OCI-LY7 (cell line): Measurements from ENCODE around the gene KDELR1. TPM values are rescaled to one million over a fixed set of nuclear protein-coding genes. Genes with fewer than 3 reads are reported as not detected.

ENCODE experiments used
- BruUV-seq: library from RNA; stranded (reverse); fragments of 400-500 nt; replicated peaks from 2 replicates; lab custom pipeline; 2021; lab: Mats Ljungman, UMichigan
- CTCF ChIA-PET: fragments of 300-600 bp; sonication (Branson Sonifier 250); formaldehyde crosslinking; loops from one replicate; lab custom pipeline; 2022; ENCODE audit warnings: antibody characterized with exemption; ENCODE audit not compliant: unreplicated experiment; lab: Charles Lee
- POLR2A ChIA-PET: fragments of 300-600 bp; sonication (Branson Sonifier 250); formaldehyde crosslinking; loops from one replicate; lab custom pipeline; 2022; ENCODE audit warnings: antibody characterized with exemption; lab: Charles Lee
- DNase-seq: peaks from one replicate; pipeline ENCODE4 v3.0.0-alpha.2; 2015; ENCODE audit warnings: low spot score
- H2AFZ ChIP-seq: fragments of 200-600 bp; sonication (generic), shearing (Covaris generic); 2 replicates; pipeline ENCODE4 v1.6.1; 2014; ENCODE audit warnings: mild to moderate bottlenecking, antibody characterized with exemption, low read length, moderate library complexity
- H3K27ac ChIP-seq: fragments of 200-600 bp; sonication (generic); 2 replicates; pipeline ENCODE4 v1.5.1; 2014; ENCODE audit warnings: mixed run types, low read depth, mild to moderate bottlenecking, moderate library complexity, low read length, inconsistent platforms; ENCODE audit not compliant: poor library complexity, severe bottlenecking
- H3K36me3 ChIP-seq: fragments of 200-600 bp; sonication (generic); 2 replicates; pipeline ENCODE4 v1.6.1; 2014; ENCODE audit warnings: mild to moderate bottlenecking, antibody characterized with exemption, low read length, moderate library complexity, mixed read lengths; ENCODE audit not compliant: insufficient read depth
- H3K4me1 ChIP-seq: fragments of 200-600 bp; sonication (generic); 2 replicates; pipeline ENCODE4 v1.5.1; 2014; ENCODE audit warnings: mild to moderate bottlenecking, low read length; ENCODE audit not compliant: insufficient read depth, poor library complexity, severe bottlenecking
- H3K4me2 ChIP-seq: fragments of 200-600 bp; sonication (generic); 2 replicates; pipeline ENCODE4 v1.6.1; 2014; ENCODE audit warnings: mild to moderate bottlenecking, low read length
- H3K4me3 ChIP-seq: fragments of 200-600 bp; sonication (generic); 2 replicates; pipeline ENCODE4 v1.5.1; 2014; ENCODE audit warnings: mild to moderate bottlenecking, low read depth, low read length; ENCODE audit not compliant: poor library complexity, severe bottlenecking
- H3K79me2 ChIP-seq: fragments of 200-600 bp; sonication (generic); 2 replicates; pipeline ENCODE4 v1.6.1; 2016; ENCODE audit warnings: low read depth, mild to moderate bottlenecking, low read length, moderate library complexity, mixed read lengths; ENCODE audit not compliant: insufficient read depth
- H3K9me2 ChIP-seq: fragments of 200-600 bp; sonication (generic); 2 replicates; pipeline ENCODE4 v1.6.1; 2016; ENCODE audit warnings: mild to moderate bottlenecking, low read length, mixed read lengths; ENCODE audit not compliant: insufficient read depth
- H3K9me3 ChIP-seq: fragments of 200-600 bp; sonication (generic); 2 replicates; pipeline ENCODE4 v1.6.1; 2014; ENCODE audit warnings: mild to moderate bottlenecking, mixed run types, low read length, mixed read lengths
- H4K20me1 ChIP-seq: fragments of 200-600 bp; sonication (generic); 2 replicates; pipeline ENCODE4 v1.6.1; 2014; ENCODE audit warnings: mild to moderate bottlenecking, antibody characterized with exemption, low read length, moderate library complexity, mixed read lengths; ENCODE audit not compliant: insufficient read depth
- CTCF ChIP-seq: fragments of 200-600 bp; sonication (generic); conservative IDR thresholded peaks from 2 replicates; pipeline ENCODE4 v1.5.1; 2014; ENCODE audit warnings: mild to moderate bottlenecking, antibody characterized with exemption, low read length, moderate library complexity, mixed read lengths
- EZH2phosphoT487 ChIP-seq: fragments of 200-600 bp; sonication (generic); IDR thresholded peaks from 2 replicates; pipeline ENCODE4 v1.6.1; 2018; ENCODE audit warnings: low read depth, borderline replicate concordance, mild to moderate bottlenecking, mixed run types, antibody characterized with exemption, low read length, moderate library complexity, mixed read lengths
- intact Hi-C: fragments of 100-400 bp; cut with micrococcal nuclease; formaldehyde crosslinking; loops from one replicate; pipeline ENCODE4 v1.10.0; 2022; ENCODE audit not compliant: unreplicated experiment
- total RNA-seq, 2 experiments: library from RNA; depleted of rRNA in 1 of 2; stranded (reverse); fragments of >200 nt in 1 of 2; shearing (Covaris generic) in 1 of 2; gene quantifications; 2 replicates each; pipeline ENCODE4 v1.2.3, GENCODE V29; 2014 to 2022

Gene KDELR1
- total RNA-seq, 2 experiments from 2014 or later: 38.8 to 63.8 TPM

- no peak overlapping the region for H3K4me3 ChIP-seq
- TF ChIP-seq EZH2phosphoT487 (no peak), CTCF (no peak)
- H3K36me3 ChIP-seq: no peaks in the 10 kb centered on the region
- no peaks in the 10 kb centered on the region for H4K20me1 ChIP-seq
- H2AFZ ChIP-seq: no peak overlapping the region
- CTCF ChIA-PET: no interaction called here
- H3K4me2 ChIP-seq: no peak overlapping the region
- no peaks in the 10 kb centered on the region for H3K9me3 ChIP-seq
- no peaks in the 10 kb centered on the region for H3K79me2 ChIP-seq
- H3K9me2 ChIP-seq: no peaks in the 10 kb centered on the region
- POLR2A ChIA-PET: no interaction called here
- intact Hi-C loops: no loop called here
- no peak for DNase-seq
- no TSS peak for BruUV-seq
- H3K4me1 ChIP-seq: peaks cover 9% of the 10 kb centered on the region
- H3K27ac ChIP-seq: no peak overlapping the region
These were observed 23.5 kb downstream of the KDELR1 start for GRCh38 chr19:48367855-48368254.

- H3K9me2 ChIP-seq: no peaks in the 10 kb centered on the region
- no peak overlapping the region for H3K4me2 ChIP-seq
- no peaks in the 10 kb centered on the region for H3K9me3 ChIP-seq
- no peak for TF ChIP-seq EZH2phosphoT487
- TF ChIP-seq CTCF: no peak
- H3K27ac ChIP-seq: no peak overlapping the region
- H4K20me1 ChIP-seq: no peaks in the 10 kb centered on the region
- DNase-seq: no peak
- CTCF ChIA-PET: no interaction called here
- 0 out of 2 replicates have a peak, but pooled peaks cover 3% of the 10 kb centered on the region for H3K79me2 ChIP-seq
- no TSS peak for BruUV-seq
- no peak overlapping the region for H2AFZ ChIP-seq
- intact Hi-C loops: no loop called here
- peaks cover 5% of the 10 kb centered on the region; the same call in 1 of the 2 replicates for H3K36me3 ChIP-seq
- POLR2A ChIA-PET: no interaction called here
- no peak overlapping the region for H3K4me3 ChIP-seq
- peaks cover 16% of the 10 kb centered on the region for H3K4me1 ChIP-seq
These were observed 25.7 kb downstream of the KDELR1 start for GRCh38 chr19:48365602-48366001.

DNA sequence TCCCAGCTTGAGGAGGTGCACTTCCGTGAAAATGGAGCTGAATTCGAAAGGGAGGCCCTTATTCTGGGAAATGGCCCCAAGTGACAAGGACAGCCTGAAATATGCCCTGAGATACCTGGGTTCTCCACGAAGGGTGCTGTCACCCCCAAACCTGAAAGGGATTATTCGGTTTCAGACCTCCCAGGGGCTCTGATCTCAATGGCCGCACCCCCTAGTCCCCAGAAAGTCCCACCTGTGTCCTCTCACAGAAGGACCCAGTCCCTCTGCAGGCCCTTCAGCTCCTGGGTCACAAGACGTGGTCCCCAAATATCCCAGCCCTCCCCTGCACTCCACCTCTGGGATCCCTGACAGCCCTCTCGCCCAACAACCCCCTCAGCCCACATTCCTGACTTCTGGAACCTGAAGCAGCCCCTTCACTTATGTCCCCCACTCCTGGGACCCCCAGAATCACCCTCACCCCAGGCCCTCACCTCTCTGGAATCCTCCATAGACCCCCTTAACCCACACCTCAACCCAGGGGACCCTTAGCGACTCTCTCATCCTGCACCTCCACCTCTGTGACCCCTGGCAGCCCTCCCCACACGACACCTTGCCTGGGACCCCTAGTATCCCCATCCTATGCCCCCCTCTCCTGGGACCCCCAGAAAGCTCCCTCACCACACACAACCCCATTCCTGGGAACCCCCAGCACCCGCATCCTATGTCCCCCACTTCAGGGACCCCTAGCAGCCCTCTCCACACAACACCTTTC, 26.6 kb downstream of the KDELR1 start:
- peak overlapping the region; percentile 95 for H3K4me2 ChIP-seq
- H3K79me2 ChIP-seq: 0 out of 2 replicates have a peak, but pooled peaks cover 3% of the 10 kb centered on the region
- H4K20me1 ChIP-seq: no peaks in the 10 kb centered on the region
- no peaks in the 10 kb centered on the region for H3K9me2 ChIP-seq
- BruUV-seq: TSS peak; percentile 99
- H3K27ac ChIP-seq: peak overlapping the region; percentile 82
- DNase-seq: no peak
- no peak for TF ChIP-seq EZH2phosphoT487
- no peak for TF ChIP-seq CTCF
- intact Hi-C loops: no loop called here
- peak overlapping the region; percentile 73; the same call in 1 of the 2 replicates for H2AFZ ChIP-seq
- no peaks in the 10 kb centered on the region for H3K9me3 ChIP-seq
- peaks cover 5% of the 10 kb centered on the region; the same call in 1 of the 2 replicates for H3K36me3 ChIP-seq
- POLR2A ChIA-PET: interaction anchor here (1.1 to 2.4 kb wide), 2 partner anchors 27 to 32 kb away, joined by 3 to 16 read pairs; partner anchors contain the start of gene KDELR1
- peak overlapping the region; percentile 68 for H3K4me3 ChIP-seq
- CTCF ChIA-PET: no interaction called here
- H3K4me1 ChIP-seq: peaks cover 16% of the 10 kb centered on the region
